ENCODE results near the gene TSHZ1. TPM values are rescaled to one million over a fixed set of nuclear protein-coding genes. Genes with fewer than 3 reads are reported as not detected.

Gene TSHZ1
- total RNA-seq, 2 donors from 2014 or later, result 1.1 to 1.7 TPM

DNA sequence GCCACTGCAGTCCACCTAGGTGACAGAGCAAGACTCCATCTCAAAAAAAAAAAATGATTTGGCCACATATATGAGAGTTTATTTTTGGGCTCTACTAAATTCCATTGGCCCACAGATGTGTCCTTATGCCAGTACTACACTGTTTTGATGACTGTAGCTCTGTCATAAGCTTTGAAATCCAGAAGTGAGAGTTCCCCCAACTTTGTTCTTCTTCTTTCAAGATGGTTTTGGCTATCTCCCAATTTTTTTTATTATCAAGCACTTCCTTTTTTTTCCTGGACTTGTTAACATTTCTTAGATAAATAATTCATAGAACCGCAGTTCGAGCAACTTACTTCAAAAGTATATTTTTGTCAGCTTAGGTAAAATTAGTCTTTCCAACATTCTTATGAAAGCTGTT, 96.9 kb downstream of the TSHZ1 start:
- TF ChIP-seq, protein P1, sequence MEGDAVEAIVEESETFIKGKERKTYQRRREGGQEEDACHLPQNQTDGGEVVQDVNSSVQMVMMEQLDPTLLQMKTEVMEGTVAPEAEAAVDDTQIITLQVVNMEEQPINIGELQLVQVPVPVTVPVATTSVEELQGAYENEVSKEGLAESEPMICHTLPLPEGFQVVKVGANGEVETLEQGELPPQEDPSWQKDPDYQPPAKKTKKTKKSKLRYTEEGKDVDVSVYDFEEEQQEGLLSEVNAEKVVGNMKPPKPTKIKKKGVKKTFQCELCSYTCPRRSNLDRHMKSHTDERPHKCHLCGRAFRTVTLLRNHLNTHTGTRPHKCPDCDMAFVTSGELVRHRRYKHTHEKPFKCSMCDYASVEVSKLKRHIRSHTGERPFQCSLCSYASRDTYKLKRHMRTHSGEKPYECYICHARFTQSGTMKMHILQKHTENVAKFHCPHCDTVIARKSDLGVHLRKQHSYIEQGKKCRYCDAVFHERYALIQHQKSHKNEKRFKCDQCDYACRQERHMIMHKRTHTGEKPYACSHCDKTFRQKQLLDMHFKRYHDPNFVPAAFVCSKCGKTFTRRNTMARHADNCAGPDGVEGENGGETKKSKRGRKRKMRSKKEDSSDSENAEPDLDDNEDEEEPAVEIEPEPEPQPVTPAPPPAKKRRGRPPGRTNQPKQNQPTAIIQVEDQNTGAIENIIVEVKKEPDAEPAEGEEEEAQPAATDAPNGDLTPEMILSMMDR (conservative IDR thresholded peaks at IDR 0.05), result no peak
- Mint-ChIP-seq H3K36me3 (ENCODE audit: low read depth) (no peaks in the 10 kb centered on the region), H3K4me1 (no peaks in the 10 kb centered on the region), H3K4me3 (no peak overlapping the region), H3K9me3 (peaks cover 6% of the 10 kb centered on the region), H3K27ac (no peak overlapping the region), H3K27me3 (ENCODE audit: insufficient read depth) (peaks cover 2% of the 10 kb centered on the region)
- no peaks in the 10 kb centered on the region for H3K9me3 ChIP-seq (ENCODE audit: control insufficient read depth, low read length)
- no peaks in the 10 kb centered on the region for H3K27me3 ChIP-seq (ENCODE audit: control insufficient read depth, insufficient read depth, low read length, poor library complexity, severe bottlenecking)
- no peak for DNase-seq
- no peaks in the 10 kb centered on the region for H3K36me3 ChIP-seq (ENCODE audit: control insufficient read depth, insufficient read depth, low read length)
- no peak overlapping the region for H3K4me3 ChIP-seq (ENCODE audit: low read length)
- H3K27ac ChIP-seq (ENCODE audit: low read depth, low read length), result no peak overlapping the region
- no peaks in the 10 kb centered on the region for H3K4me1 ChIP-seq (ENCODE audit: control insufficient read depth, insufficient read depth, low read length)
- 100% methylated on average over 1 to 2 of the region's 2 CpGs for WGBS, 2 experiments (ENCODE audit: insufficient coverage in 1 of 2, insufficient read length in 1 of 2)
- no peak overlapping the region for H3K9ac ChIP-seq (ENCODE audit: extremely low read depth, low read length, poor library complexity, severe bottlenecking)

DNA sequence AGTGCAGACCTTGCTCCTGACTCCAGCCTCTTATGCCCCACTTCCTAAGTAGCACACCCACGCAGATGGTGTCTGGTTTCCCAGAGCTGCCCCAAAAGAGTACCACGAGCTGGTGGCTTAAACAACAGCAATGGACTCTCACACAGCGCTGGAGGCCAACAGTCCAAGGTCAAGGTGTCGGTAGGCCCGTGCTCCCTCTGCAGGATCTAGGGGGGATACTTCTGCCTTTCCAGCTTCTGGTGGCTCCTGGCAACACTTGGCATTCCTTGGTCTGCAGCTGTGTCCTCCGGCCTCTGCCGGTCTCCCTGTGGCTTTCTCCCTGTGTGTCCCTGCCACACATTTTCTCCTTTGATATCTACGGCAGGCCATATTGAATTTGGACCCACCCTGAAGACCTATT, 99.0 kb downstream of the TSHZ1 start:
- H3K9me3 Mint-ChIP-seq, result peaks cover 6% of the 10 kb centered on the region
- Histone ChIP-seq H3K27me3 (ENCODE audit: control insufficient read depth, insufficient read depth, low read length, poor library complexity, severe bottlenecking) (no peaks in the 10 kb centered on the region), H3K4me3 (ENCODE audit: low read length) (no peak overlapping the region), H3K4me1 (ENCODE audit: control insufficient read depth, insufficient read depth, low read length) (no peaks in the 10 kb centered on the region), H3K9me3 (ENCODE audit: control insufficient read depth, low read length) (no peaks in the 10 kb centered on the region), H3K36me3 (ENCODE audit: control insufficient read depth, insufficient read depth, low read length) (no peaks in the 10 kb centered on the region), H3K9ac (ENCODE audit: extremely low read depth, low read length, poor library complexity, severe bottlenecking) (no peak overlapping the region), H3K27ac (ENCODE audit: low read depth, low read length) (no peak overlapping the region)
- no peaks in the 10 kb centered on the region for H3K4me1 Mint-ChIP-seq
- H3K27me3 Mint-ChIP-seq (ENCODE audit: insufficient read depth), result peaks cover 2% of the 10 kb centered on the region
- TF ChIP-seq, protein P1 (conservative IDR thresholded peaks at IDR 0.05), result peak; percentile 55
- WGBS, 2 experiments (ENCODE audit: insufficient coverage in 1 of 2, insufficient read length in 1 of 2), result 79 to 100% methylated on average over 6 to 8 of the region's 8 CpGs
- peak; percentile 55 for DNase-seq
- H3K27ac Mint-ChIP-seq, result no peak overlapping the region
- no peak overlapping the region for H3K4me3 Mint-ChIP-seq
- H3K36me3 Mint-ChIP-seq (ENCODE audit: low read depth), result no peaks in the 10 kb centered on the region

DNA sequence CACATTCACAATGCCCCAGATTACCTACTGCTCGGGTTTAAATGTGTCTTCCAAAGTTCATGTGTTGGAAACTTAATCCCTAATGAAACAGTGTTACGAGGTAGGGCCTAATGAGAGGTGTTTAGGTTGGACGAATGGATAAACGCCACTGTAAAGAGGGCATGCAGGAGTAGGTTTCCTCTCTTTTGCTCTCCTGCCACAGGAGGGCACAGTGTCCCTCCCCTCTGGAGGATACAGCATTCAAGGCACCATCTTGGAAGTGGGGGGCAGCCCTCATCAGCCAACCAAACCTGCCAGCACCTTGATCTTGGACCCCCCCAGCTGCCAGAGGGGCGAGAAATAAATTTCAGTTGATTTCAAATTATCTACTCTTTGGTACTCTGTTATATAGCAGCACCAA, 103.5 kb downstream of the TSHZ1 start:
- peaks cover 2% of the 10 kb centered on the region for H3K27me3 Mint-ChIP-seq (ENCODE audit: insufficient read depth)
- Histone ChIP-seq H3K27me3 (ENCODE audit: control insufficient read depth, insufficient read depth, low read length, poor library complexity, severe bottlenecking) (no peaks in the 10 kb centered on the region), H3K9ac (ENCODE audit: extremely low read depth, low read length, poor library complexity, severe bottlenecking) (no peak overlapping the region), H3K9me3 (ENCODE audit: control insufficient read depth, low read length) (no peaks in the 10 kb centered on the region), H3K4me1 (ENCODE audit: control insufficient read depth, insufficient read depth, low read length) (no peaks in the 10 kb centered on the region), H3K36me3 (ENCODE audit: control insufficient read depth, insufficient read depth, low read length) (no peaks in the 10 kb centered on the region), H3K4me3 (ENCODE audit: low read length) (no peak overlapping the region), H3K27ac (ENCODE audit: low read depth, low read length) (no peak overlapping the region)
- no peaks in the 10 kb centered on the region for H3K9me3 Mint-ChIP-seq
- H3K27ac Mint-ChIP-seq, result no peak overlapping the region
- H3K4me3 Mint-ChIP-seq, result no peak overlapping the region
- no peak for DNase-seq
- TF ChIP-seq, protein P1 (conservative IDR thresholded peaks at IDR 0.05), result peak; percentile 45
- 80% methylated on average over 1 to 5 of the region's 5 CpGs for WGBS, 2 experiments (ENCODE audit: insufficient coverage in 1 of 2, insufficient read length in 1 of 2)
- H3K4me1 Mint-ChIP-seq, result peaks cover 2% of the 10 kb centered on the region
- H3K36me3 Mint-ChIP-seq (ENCODE audit: low read depth), result no peaks in the 10 kb centered on the region
